ENCODE results near the gene CNDP2. TPM values are rescaled to one million over a fixed set of nuclear protein-coding genes. Genes with fewer than 3 reads are reported as not detected.

The CNDP2 gene
- total RNA-seq, 1 donor from 2014 or later = 75.2 TPM

DNA sequence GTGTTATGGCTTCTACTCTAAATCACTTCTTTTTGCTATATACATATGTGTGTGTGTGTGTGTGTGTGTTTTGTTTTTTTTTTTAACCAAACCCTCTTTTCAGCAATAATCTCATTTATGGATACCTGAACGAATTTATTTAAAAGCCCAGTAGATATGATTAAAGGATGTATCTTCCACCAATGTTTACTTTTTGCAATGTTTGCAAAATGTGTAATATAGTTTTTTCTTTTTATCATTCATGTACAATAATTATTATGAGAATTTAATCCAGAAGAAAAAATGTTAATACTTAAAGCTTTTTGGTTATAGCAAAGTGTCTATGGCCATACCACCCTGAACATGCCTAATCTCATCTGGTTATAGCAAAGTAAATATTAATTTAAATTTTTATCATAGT, 1.6 kb upstream of the CNDP2 start:
- DNase-seq (ENCODE audit: extremely low spot score, unreplicated experiment) = no peak
- TF ChIP-seq, protein P1, sequence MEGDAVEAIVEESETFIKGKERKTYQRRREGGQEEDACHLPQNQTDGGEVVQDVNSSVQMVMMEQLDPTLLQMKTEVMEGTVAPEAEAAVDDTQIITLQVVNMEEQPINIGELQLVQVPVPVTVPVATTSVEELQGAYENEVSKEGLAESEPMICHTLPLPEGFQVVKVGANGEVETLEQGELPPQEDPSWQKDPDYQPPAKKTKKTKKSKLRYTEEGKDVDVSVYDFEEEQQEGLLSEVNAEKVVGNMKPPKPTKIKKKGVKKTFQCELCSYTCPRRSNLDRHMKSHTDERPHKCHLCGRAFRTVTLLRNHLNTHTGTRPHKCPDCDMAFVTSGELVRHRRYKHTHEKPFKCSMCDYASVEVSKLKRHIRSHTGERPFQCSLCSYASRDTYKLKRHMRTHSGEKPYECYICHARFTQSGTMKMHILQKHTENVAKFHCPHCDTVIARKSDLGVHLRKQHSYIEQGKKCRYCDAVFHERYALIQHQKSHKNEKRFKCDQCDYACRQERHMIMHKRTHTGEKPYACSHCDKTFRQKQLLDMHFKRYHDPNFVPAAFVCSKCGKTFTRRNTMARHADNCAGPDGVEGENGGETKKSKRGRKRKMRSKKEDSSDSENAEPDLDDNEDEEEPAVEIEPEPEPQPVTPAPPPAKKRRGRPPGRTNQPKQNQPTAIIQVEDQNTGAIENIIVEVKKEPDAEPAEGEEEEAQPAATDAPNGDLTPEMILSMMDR (IDR thresholded peaks at IDR 0.05) = no peak
- H3K27me3 Mint-ChIP-seq (ENCODE audit: unreplicated experiment) = peaks cover 17% of the 10 kb centered on the region
- no peak overlapping the region for H3K27ac Mint-ChIP-seq (ENCODE audit: unreplicated experiment)
- peaks cover 24% of the 10 kb centered on the region for H3K4me1 Mint-ChIP-seq (ENCODE audit: unreplicated experiment)
- H3K4me3 Mint-ChIP-seq (ENCODE audit: unreplicated experiment) = no peak overlapping the region
- no peaks in the 10 kb centered on the region for H3K9me3 Mint-ChIP-seq (ENCODE audit: unreplicated experiment)
- peaks cover 1% of the 10 kb centered on the region for H3K36me3 Mint-ChIP-seq (ENCODE audit: unreplicated experiment)

DNA sequence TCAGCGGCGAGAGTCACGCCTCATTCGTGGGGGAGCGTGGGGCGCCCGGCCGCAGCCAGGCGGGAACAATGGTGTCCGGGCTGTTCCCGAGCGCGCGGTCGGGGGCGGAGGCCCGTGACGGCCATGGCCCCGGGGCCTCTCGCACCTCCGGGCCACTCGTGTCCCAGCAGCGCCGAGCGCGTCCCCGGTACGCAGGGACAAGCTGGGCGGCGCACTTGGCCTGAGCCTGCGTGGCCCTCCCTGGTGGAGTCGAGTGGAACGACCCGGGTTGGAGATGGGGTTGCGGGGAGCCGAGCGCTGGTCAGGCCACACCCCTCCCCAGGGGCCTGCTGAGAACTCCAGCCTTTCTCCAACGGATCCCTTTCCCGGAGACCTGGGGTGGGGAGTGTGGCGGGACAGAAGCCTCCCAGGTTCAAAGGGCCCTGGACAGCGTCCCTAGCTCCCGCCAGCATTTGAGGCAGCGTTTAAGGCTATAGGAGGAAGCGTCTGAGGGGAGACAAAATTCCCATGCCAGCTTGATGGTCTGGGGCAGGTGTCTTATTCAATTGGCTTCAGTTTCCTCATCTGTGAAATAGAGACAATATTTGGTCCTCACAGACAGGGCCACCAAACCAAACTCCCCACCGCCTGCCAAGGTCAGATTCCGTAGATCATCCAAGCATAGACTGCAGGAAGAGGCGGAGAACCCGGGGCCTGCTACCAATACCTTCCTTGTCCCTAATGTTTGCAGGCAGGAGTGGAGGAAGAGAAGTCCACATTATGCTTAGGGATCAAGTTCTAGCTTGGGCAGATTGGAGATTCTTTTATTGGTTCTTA, 553 bp downstream of the CNDP2 start:
- Mint-ChIP-seq H3K9me3 (ENCODE audit: unreplicated experiment) (no peaks in the 10 kb centered on the region), H3K4me1 (ENCODE audit: unreplicated experiment) (peaks cover 28% of the 10 kb centered on the region), H3K4me3 (ENCODE audit: unreplicated experiment) (peak overlapping the region; percentile 97), H3K27ac (ENCODE audit: unreplicated experiment) (peak overlapping the region; percentile 93), H3K36me3 (ENCODE audit: unreplicated experiment) (peaks cover 9% of the 10 kb centered on the region), H3K27me3 (ENCODE audit: unreplicated experiment) (peaks cover 16% of the 10 kb centered on the region)
- no peak for DNase-seq (ENCODE audit: extremely low spot score, unreplicated experiment)
- TF ChIP-seq, protein P1 (IDR thresholded peaks at IDR 0.05) = peak; percentile 23

DNA sequence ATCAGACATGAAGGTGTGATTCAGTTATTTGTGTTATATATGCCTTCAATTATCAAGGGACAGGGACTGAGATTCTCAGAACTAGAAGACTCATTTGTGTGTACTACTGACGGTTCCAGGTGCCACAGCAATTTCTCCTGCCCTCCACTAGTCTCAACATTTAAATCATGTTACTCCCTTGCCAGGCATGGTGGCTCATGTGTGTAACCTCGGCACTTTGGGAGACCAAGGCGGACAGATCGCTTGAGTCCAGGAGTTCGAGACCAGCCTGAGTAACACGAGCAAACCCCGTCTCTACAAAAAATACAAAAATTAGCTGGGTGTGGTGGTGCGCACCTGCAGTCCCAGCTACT, 1.1 kb downstream of the CNDP2 start:
- peaks cover 28% of the 10 kb centered on the region for H3K4me1 Mint-ChIP-seq (ENCODE audit: unreplicated experiment)
- TF ChIP-seq, protein P1 (IDR thresholded peaks at IDR 0.05) = no peak
- H3K36me3 Mint-ChIP-seq (ENCODE audit: unreplicated experiment) = peaks cover 7% of the 10 kb centered on the region
- no peak for DNase-seq (ENCODE audit: extremely low spot score, unreplicated experiment)
- H3K27me3 Mint-ChIP-seq (ENCODE audit: unreplicated experiment) = peaks cover 10% of the 10 kb centered on the region
- peak overlapping the region; percentile 68 for H3K27ac Mint-ChIP-seq (ENCODE audit: unreplicated experiment)
- H3K9me3 Mint-ChIP-seq (ENCODE audit: unreplicated experiment) = no peaks in the 10 kb centered on the region
- peak overlapping the region; percentile 97 for H3K4me3 Mint-ChIP-seq (ENCODE audit: unreplicated experiment)

DNA sequence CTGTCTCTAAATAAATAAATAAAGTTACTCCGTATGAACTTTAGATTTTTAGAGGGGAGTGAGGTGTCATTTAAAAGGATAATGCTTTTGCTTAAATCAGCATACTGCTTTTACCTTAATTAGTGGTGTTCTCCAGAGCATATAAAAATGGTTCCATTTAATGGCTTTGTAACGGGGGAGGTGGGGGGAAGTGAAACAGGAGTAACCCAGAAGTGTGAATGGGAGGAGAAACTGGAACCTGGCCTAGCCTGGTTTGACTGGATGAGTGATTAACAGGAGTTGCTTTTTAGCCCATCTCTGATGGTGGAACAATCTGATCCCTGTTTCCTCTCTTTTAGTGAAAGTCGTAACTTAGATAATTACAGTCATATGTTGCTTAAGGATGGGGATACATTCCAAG, 1.6 kb downstream of the CNDP2 start:
- H3K27ac Mint-ChIP-seq (ENCODE audit: unreplicated experiment) = peak overlapping the region; percentile 18
- DNase-seq (ENCODE audit: extremely low spot score, unreplicated experiment) = no peak
- H3K36me3 Mint-ChIP-seq (ENCODE audit: unreplicated experiment) = peaks cover 7% of the 10 kb centered on the region
- H3K9me3 Mint-ChIP-seq (ENCODE audit: unreplicated experiment) = no peaks in the 10 kb centered on the region
- peaks cover 9% of the 10 kb centered on the region for H3K27me3 Mint-ChIP-seq (ENCODE audit: unreplicated experiment)
- peaks cover 28% of the 10 kb centered on the region for H3K4me1 Mint-ChIP-seq (ENCODE audit: unreplicated experiment)
- TF ChIP-seq, protein P1 (IDR thresholded peaks at IDR 0.05) = no peak
- peak overlapping the region; percentile 38 for H3K4me3 Mint-ChIP-seq (ENCODE audit: unreplicated experiment)

DNA sequence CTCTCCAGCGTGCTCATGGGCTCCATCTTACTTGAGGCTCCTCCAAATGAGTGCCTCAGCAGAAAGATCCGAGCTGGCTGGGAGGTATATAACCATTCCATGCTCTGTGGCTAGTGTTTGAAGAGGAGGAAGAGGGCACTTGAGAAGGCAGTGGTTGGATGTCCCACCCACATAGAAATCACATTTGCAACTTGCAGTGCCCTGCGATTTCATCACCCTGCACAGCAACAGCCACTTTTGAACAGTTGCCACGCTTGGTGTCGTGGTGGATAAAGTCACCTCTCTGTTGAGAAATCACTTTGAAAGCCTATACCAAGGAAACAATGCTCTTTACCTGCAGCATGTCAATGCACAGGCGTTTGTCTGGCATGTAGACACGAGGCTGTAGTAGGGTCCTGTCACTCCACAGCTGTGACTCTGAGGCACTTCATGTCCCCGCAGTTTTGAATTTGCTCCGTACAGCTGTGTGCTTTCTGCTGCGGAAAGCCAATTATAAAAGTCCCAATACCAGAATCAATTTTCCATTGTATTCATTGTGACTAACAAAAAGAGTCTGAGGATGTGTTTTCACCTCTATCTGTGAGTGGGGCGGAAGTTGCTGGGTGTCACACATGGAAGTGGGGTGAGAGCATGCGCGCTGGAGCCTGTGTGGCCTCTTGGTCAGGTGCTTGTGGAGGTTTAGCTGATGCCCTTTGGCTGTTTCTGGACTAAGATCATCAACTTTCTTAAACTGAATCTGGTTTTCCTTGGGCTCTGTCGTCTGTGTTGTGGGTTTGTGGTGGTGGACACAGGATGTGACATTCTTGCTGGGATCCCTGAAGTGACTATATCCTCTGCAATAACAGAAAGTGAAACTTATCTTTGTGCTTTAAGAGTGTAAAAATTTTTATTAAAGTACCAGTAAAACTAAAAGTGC, 2.8 kb downstream of the CNDP2 start:
- Mint-ChIP-seq H3K27me3 (ENCODE audit: unreplicated experiment) (peaks cover 4% of the 10 kb centered on the region), H3K27ac (ENCODE audit: unreplicated experiment) (peak overlapping the region; percentile 42), H3K4me3 (ENCODE audit: unreplicated experiment) (peak overlapping the region; percentile 8), H3K4me1 (ENCODE audit: unreplicated experiment) (peaks cover 28% of the 10 kb centered on the region), H3K36me3 (ENCODE audit: unreplicated experiment) (peaks cover 15% of the 10 kb centered on the region), H3K9me3 (ENCODE audit: unreplicated experiment) (no peaks in the 10 kb centered on the region)
- TF ChIP-seq, protein P1 (IDR thresholded peaks at IDR 0.05) = no peak
- DNase-seq (ENCODE audit: extremely low spot score, unreplicated experiment) = no peak
